WI38 (cell line): Measurements from ENCODE around the gene PLXNC1.

Experiments
- H3K4me3 ChIP-seq: 2 replicates; pipeline ENCODE4 v1.5.1; 2011; ENCODE audit warnings: low read depth, mild to moderate bottlenecking, control low read depth, low read length
- TF ChIP-seq, protein P1 (sequence below): IDR thresholded peaks from 2 replicates; pipeline ENCODE4 v1.5.1; 2012; ENCODE audit warnings: low read depth, mild to moderate bottlenecking, control low read depth, low read length

PLXNC1 gene

GRCh38 chr12:94167756-94168416 is 19.5 kb downstream of the PLXNC1 start:
- H3K4me3 ChIP-seq: no peak overlapping the region

DNA sequence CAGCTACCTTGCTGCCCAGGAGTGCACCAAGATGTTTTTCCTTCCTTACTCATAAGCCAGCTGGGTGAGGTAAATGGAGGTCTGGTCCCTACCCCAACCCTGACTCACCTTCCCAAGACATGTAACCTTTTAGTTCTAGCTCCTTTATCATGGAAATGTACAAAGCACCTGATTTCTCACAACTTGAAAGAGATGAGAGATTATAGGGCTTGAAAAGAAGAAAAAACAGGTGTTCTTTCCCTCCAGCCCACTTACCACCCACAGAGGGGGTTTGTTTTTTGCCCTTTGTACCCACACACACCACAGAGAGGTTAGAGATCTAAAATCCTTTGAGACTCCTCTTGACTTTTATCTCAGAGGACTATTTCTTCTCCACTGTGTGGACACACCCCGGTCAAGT is 21.1 kb downstream of the PLXNC1 start:
- TF ChIP-seq, protein P1, sequence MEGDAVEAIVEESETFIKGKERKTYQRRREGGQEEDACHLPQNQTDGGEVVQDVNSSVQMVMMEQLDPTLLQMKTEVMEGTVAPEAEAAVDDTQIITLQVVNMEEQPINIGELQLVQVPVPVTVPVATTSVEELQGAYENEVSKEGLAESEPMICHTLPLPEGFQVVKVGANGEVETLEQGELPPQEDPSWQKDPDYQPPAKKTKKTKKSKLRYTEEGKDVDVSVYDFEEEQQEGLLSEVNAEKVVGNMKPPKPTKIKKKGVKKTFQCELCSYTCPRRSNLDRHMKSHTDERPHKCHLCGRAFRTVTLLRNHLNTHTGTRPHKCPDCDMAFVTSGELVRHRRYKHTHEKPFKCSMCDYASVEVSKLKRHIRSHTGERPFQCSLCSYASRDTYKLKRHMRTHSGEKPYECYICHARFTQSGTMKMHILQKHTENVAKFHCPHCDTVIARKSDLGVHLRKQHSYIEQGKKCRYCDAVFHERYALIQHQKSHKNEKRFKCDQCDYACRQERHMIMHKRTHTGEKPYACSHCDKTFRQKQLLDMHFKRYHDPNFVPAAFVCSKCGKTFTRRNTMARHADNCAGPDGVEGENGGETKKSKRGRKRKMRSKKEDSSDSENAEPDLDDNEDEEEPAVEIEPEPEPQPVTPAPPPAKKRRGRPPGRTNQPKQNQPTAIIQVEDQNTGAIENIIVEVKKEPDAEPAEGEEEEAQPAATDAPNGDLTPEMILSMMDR: no peak

More at GRCh38 chr12:94167756-94168416, 19.5 kb downstream of the PLXNC1 start:
- TF ChIP-seq, protein P1: no peak

DNA sequence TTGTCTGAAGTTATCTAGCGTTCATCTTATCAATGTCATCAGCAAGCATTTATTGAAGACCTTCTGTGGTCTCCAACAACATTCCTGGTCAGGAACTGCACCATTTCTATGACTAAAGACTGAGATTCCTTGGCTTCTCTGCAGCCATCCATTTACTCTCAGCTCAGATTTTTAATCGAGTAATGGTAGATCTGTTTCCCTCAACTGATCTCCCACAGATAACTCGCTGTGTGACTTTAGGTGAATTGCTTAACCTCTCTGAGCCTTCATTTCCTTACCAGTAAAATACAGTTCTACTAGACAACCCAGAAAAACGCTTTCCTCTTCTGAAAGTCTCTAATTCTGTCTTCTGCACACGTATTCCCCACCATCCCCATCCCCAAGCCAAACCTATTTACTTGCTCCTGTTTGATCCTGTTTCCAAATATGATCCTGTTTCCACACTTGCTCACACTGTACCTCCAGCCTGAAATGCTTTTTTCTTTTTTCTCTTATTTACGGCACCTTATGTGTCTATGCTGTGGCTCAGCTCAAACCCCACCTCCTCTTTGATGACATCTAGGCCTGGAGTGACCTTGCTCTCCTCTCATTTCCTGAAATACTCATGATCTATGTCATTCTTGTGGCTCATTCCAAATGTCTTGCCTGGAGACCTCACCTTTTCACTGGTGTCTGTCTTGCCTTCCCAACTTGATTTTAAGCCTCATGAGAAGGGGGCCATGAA is 21.8 kb downstream of the PLXNC1 start:
- TF ChIP-seq, protein P1: no peak

More for the DNA sequence above, 21.1 kb downstream of the PLXNC1 start:
- no peak overlapping the region for H3K4me3 ChIP-seq

GRCh38 chr12:94170690-94171594 is 22.6 kb downstream of the PLXNC1 start:
- TF ChIP-seq, protein P1: no peak
- H3K4me3 ChIP-seq: no peak overlapping the region

More for the DNA sequence above, 21.8 kb downstream of the PLXNC1 start:
- H3K4me3 ChIP-seq: no peak overlapping the region

GRCh38 chr12:94171595-94171930 is 23.2 kb downstream of the PLXNC1 start:
- TF ChIP-seq, protein P1: no peak
- H3K4me3 ChIP-seq: no peak overlapping the region

DNA sequence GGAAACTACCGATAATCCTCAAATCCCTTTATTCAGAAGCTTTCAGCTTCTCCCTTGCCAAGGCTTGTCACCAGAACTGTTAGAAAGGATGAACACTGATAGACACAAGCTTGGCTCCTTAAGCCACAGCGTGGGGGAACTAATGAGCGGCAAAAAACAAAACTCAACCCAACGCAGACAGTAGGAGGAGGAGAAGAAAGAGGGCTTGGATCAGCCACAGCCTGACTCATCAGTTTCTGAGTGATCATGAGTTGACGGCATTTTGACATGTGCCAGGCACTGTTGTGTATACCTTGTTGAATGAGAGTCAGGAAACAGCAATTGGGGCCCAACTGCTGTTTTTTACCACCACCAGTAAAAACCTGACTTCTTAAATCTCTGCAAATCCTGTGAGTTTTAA is 23.7 kb downstream of the PLXNC1 start:
- TF ChIP-seq, protein P1: no peak

More for the DNA sequence above, 23.7 kb downstream of the PLXNC1 start:
- H3K4me3 ChIP-seq: no peak overlapping the region
